ENCODE data around the gene FCN1. TPM values are rescaled to one million over a fixed set of nuclear protein-coding genes. Genes with fewer than 3 reads are reported as not detected.

Gene FCN1
- not detected for total RNA-seq

DNA sequence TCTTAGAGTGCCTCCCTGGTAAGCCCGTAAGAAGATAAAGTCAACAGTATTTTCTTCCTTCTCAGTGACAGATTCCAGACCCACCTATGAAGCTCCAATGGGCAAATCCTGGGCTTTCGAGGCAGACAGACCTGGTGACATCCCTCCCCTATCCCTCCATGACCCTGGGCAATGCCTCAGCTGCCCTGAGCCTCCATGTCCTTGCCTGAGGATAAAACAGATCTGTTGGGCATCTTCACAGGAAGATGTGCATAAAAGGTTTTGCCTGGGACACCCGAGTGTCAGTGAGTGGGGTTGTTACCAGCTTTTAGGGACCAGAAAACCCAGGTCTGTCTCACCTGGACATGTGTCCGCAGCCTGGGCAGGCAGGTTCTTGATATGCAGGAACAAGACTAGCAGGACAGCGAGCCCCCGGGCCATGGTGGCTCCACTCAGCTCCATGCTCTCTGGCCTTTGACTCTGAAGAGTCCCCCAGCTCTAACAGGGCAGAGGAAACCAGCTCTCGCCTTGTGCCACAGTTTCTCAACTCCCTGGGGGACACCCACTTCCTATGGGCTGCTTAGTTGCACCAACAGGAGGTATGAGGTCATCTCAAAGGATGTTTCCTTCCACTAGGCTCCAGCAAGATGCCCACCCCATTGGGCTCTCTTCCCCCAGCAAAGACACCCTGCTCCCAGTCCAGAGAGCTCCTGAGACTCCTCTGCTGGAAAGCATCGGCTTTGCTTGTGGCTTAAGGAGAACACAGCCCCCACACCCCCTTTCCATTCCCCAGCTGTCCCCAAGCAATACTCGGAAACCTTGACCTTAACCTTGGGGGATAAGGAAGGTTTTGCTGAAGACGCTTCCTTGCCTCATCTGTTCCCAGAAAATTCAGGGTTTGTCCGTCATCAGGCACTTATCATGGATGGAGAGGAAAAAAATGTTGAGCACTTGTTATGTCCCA lies at the start of gene FCN1:
Gene FCN1, minus strand, starts transcription at position 482 of the 943 bp plus-strand sequence. Its CDS starts 41 bp downstream, at position 441.
- H3K27me3 Mint-ChIP-seq, result no peaks in the 10 kb centered on the region
- no peak for DNase-seq
- peaks cover 2% of the 10 kb centered on the region for H3K9me3 Mint-ChIP-seq
- H3K27ac Mint-ChIP-seq, result no peak within 1 kb of the TSS
- ChIA-PET POLR2A (no interaction called here), CTCF (no interaction called here)
- H3K36me3 Mint-ChIP-seq (ENCODE audit: low read depth), result no peaks in the 10 kb centered on the region
- H3K4me3 Mint-ChIP-seq, result no peak within 1 kb of the TSS
- H3K4me1 Mint-ChIP-seq, result no peaks in the 10 kb centered on the region

DNA sequence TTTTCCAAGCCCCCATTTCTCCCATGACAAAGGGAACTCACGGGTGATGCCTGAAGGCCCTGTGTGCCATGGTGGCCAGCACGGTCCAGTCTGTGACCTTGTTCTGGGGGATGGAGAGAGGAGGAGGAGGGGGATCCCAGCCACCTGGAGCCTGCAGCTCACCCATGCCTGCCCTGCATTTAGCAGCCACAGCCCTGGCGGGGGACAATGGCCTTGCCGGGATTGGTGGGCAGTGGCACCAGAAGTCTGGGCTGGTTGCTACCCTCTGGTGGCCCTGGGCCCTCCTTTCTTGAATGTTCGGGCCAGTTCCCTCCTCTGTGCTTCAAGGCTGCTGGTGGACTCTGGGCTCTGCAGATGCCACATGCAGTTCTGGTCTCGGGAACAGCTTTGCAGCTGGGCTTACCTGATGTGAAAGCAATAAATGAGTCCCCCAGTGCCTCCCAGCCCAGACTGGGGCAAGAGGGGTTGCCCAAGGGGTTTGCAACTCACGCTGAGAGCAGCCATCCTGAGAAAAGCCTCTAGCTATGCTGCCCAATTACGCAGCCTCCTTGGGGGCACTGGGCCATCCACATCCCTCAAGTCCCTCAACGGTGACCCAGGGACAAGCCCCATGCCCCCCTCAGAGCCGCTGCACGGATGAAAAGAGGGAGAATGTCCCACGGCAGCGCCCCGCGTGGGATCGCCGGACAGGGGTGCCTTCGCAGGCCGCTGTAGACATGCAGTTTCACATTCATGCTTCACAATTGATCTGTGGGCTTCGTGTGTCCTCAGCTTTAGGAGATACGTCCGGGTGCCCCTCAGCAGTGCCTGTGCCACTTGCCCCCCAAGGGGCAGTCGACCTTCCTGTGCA lies 49.2 kb upstream of the FCN1 start:
- Mint-ChIP-seq H3K36me3 (ENCODE audit: low read depth) (no peaks in the 10 kb centered on the region), H3K9me3 (no peaks in the 10 kb centered on the region), H3K4me3 (no peak overlapping the region), H3K27ac (no peak overlapping the region), H3K27me3 (no peaks in the 10 kb centered on the region), H3K4me1 (no peaks in the 10 kb centered on the region)
- ChIA-PET CTCF (no interaction called here), POLR2A (no interaction called here)
- no peak for DNase-seq

GRCh38 chr9:134966270-134966669 lies 48.6 kb upstream of the FCN1 start:
- no peaks in the 10 kb centered on the region for H3K4me1 Mint-ChIP-seq
- H3K27ac Mint-ChIP-seq, result no peak overlapping the region
- no peaks in the 10 kb centered on the region for H3K27me3 Mint-ChIP-seq
- POLR2A ChIA-PET, result no interaction called here
- CTCF ChIA-PET, result no interaction called here
- H3K36me3 Mint-ChIP-seq (ENCODE audit: low read depth), result no peaks in the 10 kb centered on the region
- H3K4me3 Mint-ChIP-seq, result no peak overlapping the region
- no peaks in the 10 kb centered on the region for H3K9me3 Mint-ChIP-seq
- DNase-seq, result no peak

- CTCF ChIA-PET, result no interaction called here
- POLR2A ChIA-PET, result no interaction called here
- Mint-ChIP-seq H3K27ac (no peak overlapping the region), H3K27me3 (no peaks in the 10 kb centered on the region), H3K9me3 (no peaks in the 10 kb centered on the region), H3K36me3 (ENCODE audit: low read depth) (no peaks in the 10 kb centered on the region), H3K4me1 (no peaks in the 10 kb centered on the region), H3K4me3 (no peak overlapping the region)
- no peak for DNase-seq
Measured at GRCh38 chr9:134965851-134966250, 48.1 kb upstream of the FCN1 start.

DNA sequence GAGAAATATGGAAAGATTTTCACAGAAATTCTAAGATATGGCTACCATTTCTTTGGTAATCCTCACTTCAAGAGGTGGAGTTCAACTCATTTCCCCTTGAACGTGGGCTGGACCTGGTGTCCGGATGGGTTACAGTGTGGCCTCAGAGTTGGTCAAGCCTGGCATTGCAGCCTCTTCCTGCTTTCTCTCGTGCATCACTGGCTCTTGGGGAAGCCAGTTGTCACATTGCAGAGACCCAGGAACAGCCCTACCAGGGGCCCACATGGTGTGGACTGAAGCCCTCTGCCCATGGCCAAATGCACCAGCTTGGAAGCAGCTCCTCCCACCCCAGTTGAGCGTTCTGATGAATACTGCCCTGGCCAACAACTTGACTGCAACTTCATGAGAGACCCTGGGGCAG lies 47.7 kb upstream of the FCN1 start:
- CTCF ChIA-PET, result no interaction called here
- no peak for DNase-seq
- Mint-ChIP-seq H3K27ac (no peak overlapping the region), H3K36me3 (ENCODE audit: low read depth) (no peaks in the 10 kb centered on the region), H3K9me3 (no peaks in the 10 kb centered on the region), H3K4me1 (no peaks in the 10 kb centered on the region), H3K4me3 (no peak overlapping the region), H3K27me3 (no peaks in the 10 kb centered on the region)
- POLR2A ChIA-PET, result no interaction called here

- H3K9me3 Mint-ChIP-seq, result no peaks in the 10 kb centered on the region
- ChIA-PET POLR2A (no interaction called here), CTCF (no interaction called here)
Measured at GRCh38 chr9:134964271-134965055, 46.8 kb upstream of the FCN1 start.

GRCh38 chr9:134963546-134963945 lies 45.8 kb upstream of the FCN1 start:
- Mint-ChIP-seq H3K27me3 (no peaks in the 10 kb centered on the region), H3K36me3 (ENCODE audit: low read depth) (no peaks in the 10 kb centered on the region), H3K9me3 (no peaks in the 10 kb centered on the region), H3K4me3 (no peak overlapping the region), H3K4me1 (no peaks in the 10 kb centered on the region), H3K27ac (no peak overlapping the region)
- CTCF ChIA-PET, result no interaction called here
- POLR2A ChIA-PET, result no interaction called here
- no peak for DNase-seq

More at GRCh38 chr9:134964271-134965055, 46.8 kb upstream of the FCN1 start:
- Mint-ChIP-seq H3K4me1 (no peaks in the 10 kb centered on the region), H3K27me3 (no peaks in the 10 kb centered on the region), H3K36me3 (ENCODE audit: low read depth) (no peaks in the 10 kb centered on the region), H3K27ac (no peak overlapping the region), H3K4me3 (no peak overlapping the region)
- DNase-seq, result no peak

DNA sequence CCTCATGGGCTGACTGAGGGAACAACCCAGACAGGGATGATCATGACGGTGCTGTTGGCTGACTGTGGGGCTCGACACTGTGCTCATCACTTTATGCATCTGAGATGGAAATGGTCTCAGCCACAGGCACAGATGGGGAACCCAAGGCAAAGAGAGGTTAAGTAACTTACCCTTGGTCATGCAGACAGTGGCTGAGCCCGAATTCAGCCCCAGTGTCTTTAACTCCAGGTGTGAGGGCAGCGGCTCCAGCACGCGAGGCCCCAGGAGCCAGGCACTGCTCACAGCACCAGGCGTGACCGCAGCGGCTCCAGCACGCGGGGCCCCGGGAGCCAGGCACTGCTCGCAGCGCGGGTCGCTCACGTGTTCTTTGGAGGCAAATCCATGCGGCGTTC lies 45.3 kb upstream of the FCN1 start:
- Mint-ChIP-seq H3K4me3 (no peak overlapping the region), H3K9me3 (no peaks in the 10 kb centered on the region), H3K36me3 (ENCODE audit: low read depth) (no peaks in the 10 kb centered on the region), H3K4me1 (no peaks in the 10 kb centered on the region), H3K27ac (no peak overlapping the region), H3K27me3 (no peaks in the 10 kb centered on the region)
- ChIA-PET POLR2A (no interaction called here), CTCF (no interaction called here)
- DNase-seq, result no peak

GRCh38 chr9:134962065-134962972 lies 44.6 kb upstream of the FCN1 start:
- no peak for DNase-seq
- no peaks in the 10 kb centered on the region for H3K9me3 Mint-ChIP-seq
- H3K27ac Mint-ChIP-seq, result no peak overlapping the region
- ChIA-PET CTCF (no interaction called here), POLR2A (no interaction called here)
- no peak overlapping the region for H3K4me3 Mint-ChIP-seq
- H3K27me3 Mint-ChIP-seq, result no peaks in the 10 kb centered on the region
- H3K36me3 Mint-ChIP-seq (ENCODE audit: low read depth), result no peaks in the 10 kb centered on the region
- H3K4me1 Mint-ChIP-seq, result no peaks in the 10 kb centered on the region

DNA sequence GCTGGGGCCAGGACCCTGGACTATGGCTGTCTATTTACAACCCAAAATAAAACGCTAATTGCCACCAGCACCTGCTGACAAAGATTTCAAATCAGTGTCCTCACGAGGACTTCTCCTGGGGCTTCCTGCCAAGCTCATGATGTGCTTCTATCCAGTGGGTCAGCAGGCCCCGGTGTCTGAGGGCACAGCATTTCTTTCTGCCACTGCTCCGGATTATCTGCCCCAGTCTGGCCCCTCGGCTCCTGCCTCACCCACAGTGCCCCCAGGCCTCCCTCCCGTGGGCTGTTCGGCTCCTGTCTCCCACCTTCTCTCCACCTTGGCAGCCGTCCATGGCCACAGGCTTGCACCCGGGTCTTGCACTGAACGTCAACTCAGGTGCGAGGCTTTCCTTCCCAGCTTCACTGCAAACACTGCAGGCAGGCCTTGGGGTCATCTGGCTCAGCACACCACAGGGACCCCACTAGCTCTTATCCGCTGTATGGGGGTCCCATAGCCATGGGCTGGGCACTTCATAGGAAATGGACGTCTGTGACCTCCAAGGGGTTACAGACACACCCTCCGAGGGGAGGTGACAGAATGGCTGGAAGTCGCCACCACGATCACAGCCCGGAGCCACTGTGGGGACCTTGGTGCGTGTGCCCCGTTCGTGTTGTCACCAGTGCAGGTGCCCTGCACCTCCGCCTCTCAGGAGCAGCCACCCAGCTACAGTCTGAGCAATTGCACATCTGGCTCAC lies 43.8 kb upstream of the FCN1 start:
- no peaks in the 10 kb centered on the region for H3K9me3 Mint-ChIP-seq
- H3K4me3 Mint-ChIP-seq, result no peak overlapping the region
- no peak for DNase-seq
- H3K4me1 Mint-ChIP-seq, result no peaks in the 10 kb centered on the region
- H3K36me3 Mint-ChIP-seq (ENCODE audit: low read depth), result no peaks in the 10 kb centered on the region
- POLR2A ChIA-PET, result no interaction called here
- CTCF ChIA-PET, result no interaction called here
- H3K27me3 Mint-ChIP-seq, result no peaks in the 10 kb centered on the region
- no peak overlapping the region for H3K27ac Mint-ChIP-seq

GRCh38 chr9:134960701-134961181 lies 43.0 kb upstream of the FCN1 start:
- no peaks in the 10 kb centered on the region for H3K27me3 Mint-ChIP-seq
- POLR2A ChIA-PET, result no interaction called here
- no peaks in the 10 kb centered on the region for H3K4me1 Mint-ChIP-seq
- no peaks in the 10 kb centered on the region for H3K9me3 Mint-ChIP-seq
- CTCF ChIA-PET, result no interaction called here
- H3K27ac Mint-ChIP-seq, result no peak overlapping the region
- no peak overlapping the region for H3K4me3 Mint-ChIP-seq
- no peaks in the 10 kb centered on the region for H3K36me3 Mint-ChIP-seq (ENCODE audit: low read depth)
- DNase-seq, result no peak

- Mint-ChIP-seq H3K36me3 (ENCODE audit: low read depth) (no peaks in the 10 kb centered on the region), H3K4me1 (no peaks in the 10 kb centered on the region), H3K27me3 (no peaks in the 10 kb centered on the region), H3K27ac (no peak overlapping the region), H3K4me3 (no peak overlapping the region), H3K9me3 (no peaks in the 10 kb centered on the region)
- ChIA-PET POLR2A (no interaction called here), CTCF (no interaction called here)
- no peak for DNase-seq
Measured at GRCh38 chr9:134959971-134960310, 42.2 kb upstream of the FCN1 start.
